Stimulated activated CD4-positive, alpha-beta T cell treated with anti-CD3 and anti-CD28 coated beads, Interleukin-4, amount 100 ng/mL, for 4 hours (primary cell): ENCODE results near the gene SLC30A1.

Experiments
- DNase-seq, 2 experiments: peaks; one replicate each; pipeline ENCODE4 v3.0.0-alpha.2; 2020

SLC30A1 gene

GRCh38 chr1:211607754-211608473 is 29.0 kb upstream of the SLC30A1 start:
- no peak for DNase-seq

DNA sequence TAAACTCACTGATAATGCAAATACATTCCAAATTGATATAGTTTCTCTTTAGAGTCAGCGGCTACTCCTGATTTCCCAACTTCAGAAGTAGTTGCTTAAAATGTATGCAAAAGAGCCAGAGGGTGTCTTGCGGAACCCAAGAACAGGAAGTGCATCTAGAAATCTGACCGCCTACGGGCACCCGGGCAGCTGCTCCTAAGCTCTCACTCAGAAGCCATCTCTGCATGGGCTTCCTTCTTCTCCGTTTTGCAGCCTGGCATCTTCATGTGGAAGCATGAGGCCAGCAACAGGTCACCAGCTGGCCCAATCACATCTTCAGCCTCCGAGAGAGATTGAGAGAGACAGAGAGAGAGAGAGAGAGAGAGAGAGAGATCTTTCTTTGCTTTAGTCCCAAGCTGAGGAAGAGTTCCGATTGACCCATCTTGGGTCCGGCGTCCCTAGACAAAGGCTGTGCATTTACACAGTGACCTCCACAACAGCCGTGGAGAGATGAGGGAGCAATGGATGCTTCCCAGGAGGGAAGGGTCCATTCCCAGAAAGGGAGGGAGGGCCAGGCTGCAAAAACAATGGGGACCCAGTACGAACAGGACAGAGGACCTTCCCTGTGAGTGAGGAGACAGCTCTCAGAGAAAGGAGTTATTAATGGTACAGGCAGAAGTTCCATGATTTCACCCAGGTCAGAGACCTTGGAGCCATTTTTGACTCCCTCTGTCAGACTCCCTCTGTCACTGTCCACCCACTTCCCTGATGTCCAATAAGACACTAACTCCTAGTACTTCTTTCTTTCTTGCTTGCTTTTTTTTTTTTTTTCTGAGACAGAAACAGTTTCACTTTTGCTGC is 28.2 kb upstream of the SLC30A1 start:
- DNase-seq = no peak

DNA sequence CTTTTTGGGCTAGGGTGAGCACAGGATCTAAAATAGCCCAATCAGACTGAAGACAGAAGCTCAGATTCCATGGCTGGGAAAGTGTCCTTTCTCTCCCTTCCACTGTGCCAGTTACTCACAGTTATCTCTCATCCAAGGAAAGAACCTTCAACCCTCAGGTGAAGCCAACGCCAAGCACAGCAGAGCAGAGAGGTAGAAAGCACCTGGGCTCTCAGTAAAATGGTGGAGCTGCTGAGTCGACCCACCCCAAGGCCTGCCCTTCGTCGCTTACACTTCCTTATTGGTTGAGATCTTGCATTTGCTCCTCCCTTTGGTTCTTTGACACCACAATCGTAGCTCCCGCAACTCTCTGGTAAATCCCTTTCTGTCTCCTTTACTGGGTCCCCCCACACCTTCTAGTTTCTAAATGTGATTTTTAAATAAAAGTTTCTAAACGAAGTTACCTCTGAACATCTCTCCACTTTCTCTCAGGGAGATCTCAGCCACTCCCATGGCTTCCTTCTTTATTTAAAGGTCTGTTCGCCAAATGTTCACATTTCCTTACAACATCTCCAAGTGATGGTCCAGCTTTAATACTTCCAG is 27.5 kb upstream of the SLC30A1 start:
- peak in 1 of 2 experiments; percentile 7 for DNase-seq

DNA sequence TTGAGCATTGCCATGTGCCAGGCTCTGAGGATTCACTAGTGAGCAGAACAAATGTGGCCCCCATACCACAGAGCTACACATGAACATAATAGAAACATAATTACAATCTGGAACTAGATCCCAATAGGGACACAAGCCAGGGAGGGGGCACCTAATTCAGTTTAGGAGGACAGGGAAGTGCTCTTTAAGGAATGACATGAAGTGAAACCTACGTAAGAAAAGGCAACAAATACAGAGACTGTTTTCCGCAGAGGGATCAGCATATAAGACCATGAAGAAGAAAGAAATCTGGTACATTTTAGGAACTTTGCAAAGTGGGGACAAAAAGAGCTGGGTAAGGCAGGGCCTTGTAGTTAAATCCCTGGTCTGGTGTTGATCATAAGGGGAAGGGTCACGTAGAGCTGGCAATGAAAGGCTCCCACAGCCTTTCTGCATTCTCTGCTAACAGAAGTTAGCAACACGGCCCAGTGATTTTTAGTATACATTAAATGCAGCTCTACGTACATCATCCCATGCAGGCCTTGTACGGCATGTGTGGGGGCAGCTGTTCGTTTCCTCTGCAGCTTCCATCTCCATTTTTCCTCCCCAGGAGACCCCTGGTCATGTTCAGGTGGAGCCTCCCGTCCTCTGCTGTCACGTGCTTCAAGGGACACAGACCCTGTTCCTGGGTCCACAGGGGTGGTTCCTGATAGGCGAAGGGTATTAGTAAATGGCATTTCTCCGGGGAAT is 26.8 kb upstream of the SLC30A1 start:
- DNase-seq = no peak

GRCh38 chr1:211605034-211605433 is 26.1 kb upstream of the SLC30A1 start:
- no peak for DNase-seq

DNA sequence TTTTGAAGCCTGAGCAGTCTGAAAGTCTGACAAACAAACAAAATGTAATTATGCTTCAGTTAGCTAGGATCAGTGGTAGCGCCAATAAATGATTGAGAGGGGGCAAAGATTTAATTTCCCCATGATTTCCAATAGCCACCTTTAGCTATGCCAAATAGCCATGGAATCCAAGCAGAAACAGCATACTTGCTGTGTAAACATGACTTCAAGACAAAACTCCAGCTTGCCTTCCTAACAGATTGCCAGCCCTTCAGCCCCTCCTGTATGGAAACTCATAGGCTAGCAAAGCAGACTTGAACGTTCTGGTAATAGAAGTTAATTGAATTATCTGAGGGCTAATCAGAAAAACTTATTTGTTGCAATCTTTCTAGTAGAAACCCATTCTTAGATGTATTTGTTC is 25.6 kb upstream of the SLC30A1 start:
- DNase-seq = no peak

DNA sequence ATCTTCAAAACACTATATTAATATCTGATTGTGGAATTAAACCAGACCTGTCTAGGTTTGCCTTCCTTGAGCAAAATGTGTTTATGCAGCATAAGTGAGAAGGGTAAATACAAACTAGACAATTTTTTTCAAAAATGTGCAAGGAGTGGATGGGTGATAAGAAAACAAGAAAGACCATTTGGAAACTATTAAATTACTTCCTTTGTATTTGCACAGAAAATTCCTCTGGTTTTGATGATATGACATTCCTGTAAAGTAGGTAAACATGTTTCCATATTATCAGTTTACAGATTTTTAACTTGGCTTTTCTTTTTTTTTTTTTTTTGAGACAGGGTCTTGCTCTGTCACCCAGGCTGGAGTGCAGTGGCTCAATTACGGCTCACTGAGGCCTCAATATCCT is 24.8 kb upstream of the SLC30A1 start:
- no peak for DNase-seq

DNA sequence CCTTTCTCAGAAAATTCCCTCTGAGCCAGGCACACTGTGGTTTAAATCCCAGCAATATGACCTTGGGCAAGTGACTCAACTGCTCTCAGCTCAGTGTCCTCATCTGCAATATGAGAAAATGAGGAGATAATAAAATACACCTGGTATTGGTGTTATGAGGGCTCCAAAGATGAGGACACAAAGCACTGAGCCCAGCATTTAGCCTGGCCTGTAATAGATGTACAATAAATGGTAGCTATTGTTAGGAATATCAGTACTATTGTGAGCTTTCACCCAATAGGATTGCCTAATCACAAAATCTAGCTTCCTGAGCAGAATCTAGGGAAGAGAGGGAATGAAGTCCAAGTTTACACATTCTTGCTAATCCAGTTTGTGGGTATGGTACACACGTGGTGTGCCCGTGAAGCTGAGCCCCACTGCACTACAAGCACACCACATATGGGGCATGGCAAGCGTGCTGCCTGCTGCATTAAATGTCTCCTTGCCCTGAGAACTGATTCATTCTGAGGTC is 24.3 kb upstream of the SLC30A1 start:
- DNase-seq = no peak

- DNase-seq = no peak
Observed at GRCh38 chr1:211601982-211602670, 23.2 kb upstream of the SLC30A1 start.

GRCh38 chr1:211601159-211601558 is 22.2 kb upstream of the SLC30A1 start:
- DNase-seq = no peak

DNA sequence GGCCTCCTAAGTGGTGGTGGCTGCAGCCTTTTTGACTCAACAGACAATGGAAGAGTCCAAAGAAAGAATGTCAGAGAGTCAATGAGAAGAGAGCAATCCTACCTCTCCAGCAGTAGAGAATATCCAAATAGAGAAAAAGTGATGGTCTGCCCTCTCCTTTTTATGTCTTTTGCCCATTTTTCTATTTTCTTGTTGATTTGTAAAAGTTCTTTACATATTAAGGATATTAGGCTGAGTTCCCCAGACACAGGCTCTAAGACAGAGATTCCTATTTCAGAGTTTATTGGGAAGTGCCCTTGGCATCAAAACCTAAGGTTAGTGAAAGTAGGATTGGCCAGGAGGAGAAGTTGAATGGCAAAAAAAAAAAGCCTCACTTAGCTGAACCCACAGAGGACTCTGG is 20.3 kb upstream of the SLC30A1 start:
- DNase-seq = no peak

GRCh38 chr1:211598514-211598913 is 19.6 kb upstream of the SLC30A1 start:
- DNase-seq = no peak

DNA sequence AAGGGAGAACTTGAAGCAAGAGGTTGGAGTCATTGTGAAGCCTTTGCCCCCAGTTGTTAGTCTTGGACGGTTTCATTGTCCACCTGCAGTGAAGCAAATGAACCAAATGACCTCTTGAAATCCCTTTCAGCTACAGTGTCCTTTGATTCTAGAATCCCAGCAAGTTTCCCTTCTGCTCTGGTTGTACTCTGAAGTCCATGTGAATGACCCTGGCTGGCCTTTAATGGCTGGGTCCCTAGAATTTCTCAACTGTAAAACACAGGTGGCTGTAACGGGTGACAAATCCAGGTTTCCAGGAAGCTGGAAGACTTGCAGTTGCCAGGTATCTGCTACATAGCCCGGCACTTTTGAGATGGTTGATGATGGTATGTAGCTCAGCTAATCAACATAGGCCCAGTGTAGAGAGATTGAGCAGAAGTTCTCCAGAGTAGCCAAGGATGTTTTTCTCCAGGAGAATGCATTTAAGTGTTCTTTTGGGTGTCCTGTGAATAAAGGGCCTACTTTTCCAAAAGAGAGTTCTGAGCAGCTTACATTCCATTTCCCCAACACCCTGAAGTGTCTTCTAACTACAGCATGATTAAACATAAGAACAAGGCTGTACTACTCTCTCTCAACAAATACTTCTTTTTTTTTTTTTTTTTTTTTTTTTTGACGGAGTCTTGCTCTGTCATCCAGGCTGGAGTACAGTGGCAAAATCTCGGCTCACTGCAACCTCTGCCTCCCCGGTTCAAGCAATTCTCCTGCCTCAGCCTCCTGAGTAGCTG is 17.6 kb upstream of the SLC30A1 start:
- no peak for DNase-seq

GRCh38 chr1:211595419-211595818 is 16.5 kb upstream of the SLC30A1 start:
- DNase-seq = no peak

DNA sequence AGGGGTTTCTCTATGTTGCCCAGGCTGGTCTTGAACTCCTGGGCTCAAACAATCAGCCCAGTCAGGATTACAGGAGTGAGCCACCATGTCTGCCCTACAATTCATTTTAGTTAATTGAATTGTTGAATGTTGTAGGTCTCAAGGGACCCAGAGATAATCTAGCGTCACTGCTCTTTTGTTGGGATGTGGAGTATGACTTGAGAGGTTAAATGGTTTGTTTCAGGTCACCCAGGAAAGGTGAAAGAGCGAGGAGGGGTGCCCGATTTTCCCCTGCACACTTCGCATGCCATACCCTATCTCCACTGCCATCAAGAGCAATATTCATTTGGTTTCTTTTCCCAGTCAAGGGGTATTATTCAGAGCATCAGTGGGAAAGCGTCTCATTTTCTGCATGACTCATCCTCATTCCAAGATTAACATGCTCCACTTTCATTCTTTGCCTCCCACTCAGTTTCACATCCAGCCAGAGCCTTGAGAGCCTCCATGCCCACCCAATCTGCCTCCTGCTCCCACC is 13.1 kb upstream of the SLC30A1 start:
- DNase-seq = no peak

DNA sequence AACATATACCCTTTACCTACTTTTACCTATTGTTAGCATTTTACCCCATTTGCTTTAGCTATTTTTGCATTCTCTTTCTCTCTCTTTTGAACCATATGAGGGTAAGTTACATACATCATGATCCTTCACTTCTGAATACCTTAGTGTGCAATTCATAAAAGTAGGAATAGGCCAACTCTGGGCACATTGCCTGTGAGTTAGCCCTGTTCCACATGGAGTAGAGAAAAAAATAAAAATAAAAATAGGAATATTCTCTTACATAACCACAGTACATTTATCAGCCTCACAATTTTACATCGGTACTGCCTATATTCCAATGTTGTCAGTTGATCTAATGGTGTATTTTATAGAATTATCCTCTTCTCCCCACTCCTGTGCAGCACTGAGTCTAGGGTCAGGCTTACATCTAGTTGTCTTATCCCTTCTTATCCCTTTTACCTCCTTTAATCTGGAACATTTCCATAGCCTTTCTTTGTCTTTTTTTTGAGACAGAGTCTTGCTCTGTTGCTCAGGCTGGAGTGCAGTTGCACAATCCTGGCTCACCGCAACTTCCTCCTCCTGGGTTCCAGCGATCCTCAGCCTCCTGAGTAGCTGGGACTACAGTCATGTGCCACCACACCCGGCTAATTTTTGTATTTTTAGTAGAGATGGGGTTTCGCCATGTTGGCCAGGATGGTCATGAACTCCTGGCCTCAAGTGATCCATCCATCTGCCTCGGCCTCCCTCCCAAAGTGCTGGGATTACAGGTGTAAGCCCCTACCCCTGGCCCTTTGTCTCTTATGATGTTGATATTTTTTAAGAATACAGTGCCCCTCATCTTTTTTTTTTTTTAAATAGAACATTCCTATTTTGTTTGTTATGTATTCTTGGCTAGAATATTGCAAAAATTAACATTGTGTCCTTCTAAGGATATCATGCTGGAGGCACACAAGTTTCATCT is 11.1 kb upstream of the SLC30A1 start:
- DNase-seq = no peak

DNA sequence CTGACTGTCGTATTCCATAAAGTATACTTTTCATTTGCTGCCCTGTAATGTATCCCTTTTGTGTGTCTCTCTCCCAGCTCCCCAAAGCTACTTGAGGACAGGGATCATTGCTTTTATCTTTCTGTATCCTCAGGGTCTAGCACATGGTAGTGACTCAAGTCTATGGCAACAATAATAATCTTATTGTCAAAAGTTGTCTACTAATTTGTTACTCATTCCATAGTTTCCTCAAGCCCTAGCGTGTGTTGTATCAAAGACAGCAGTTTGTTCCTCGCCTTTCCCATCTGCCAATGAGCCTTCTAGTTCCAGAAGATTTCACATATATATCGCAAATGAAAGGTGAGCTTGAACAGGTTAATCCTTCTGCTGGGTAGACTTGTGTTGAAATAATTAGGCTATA is 9.8 kb upstream of the SLC30A1 start:
- no peak for DNase-seq

DNA sequence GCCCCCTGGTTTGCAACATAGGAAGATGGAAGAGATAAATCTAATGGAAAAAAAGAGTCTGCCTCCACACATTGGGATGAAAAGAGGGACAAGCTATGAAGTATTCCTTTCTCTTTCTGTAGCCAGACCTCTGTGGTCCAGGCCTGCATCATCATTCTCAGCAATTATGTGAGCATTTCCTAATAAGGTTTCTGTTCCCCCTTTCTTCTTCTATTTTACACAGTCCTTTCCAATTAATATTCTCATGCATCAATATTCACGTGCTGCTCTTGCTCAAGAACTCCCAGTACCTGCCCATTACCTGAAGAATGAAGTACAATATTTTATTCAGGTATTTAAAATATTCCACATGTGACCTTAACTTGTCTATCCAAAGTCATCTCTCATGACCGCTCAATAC is 8.2 kb upstream of the SLC30A1 start:
- DNase-seq = no peak

GRCh38 chr1:211586538-211586937 is 7.6 kb upstream of the SLC30A1 start:
- no peak for DNase-seq
